CD14-positive monocyte (primary cell): Measurements from ENCODE around the gene RHO. TPM values are rescaled to one million over a fixed set of nuclear protein-coding genes. Genes with fewer than 3 reads are reported as not detected.

Experiments used
- DNase-seq, 3 donors: peaks; one replicate each; pipeline ENCODE4 v3.0.0-alpha.2; 2011 to 2022
- H2AFZ ChIP-seq: 2 replicates; pipeline ENCODE4 v1.6.0; 2012; ENCODE audit warnings: mild to moderate bottlenecking, low read depth, low read length, inconsistent platforms; ENCODE audit not compliant: insufficient read depth, poor library complexity, severe bottlenecking
- H3K27ac ChIP-seq, 2 donors: 1 replicate in 1 of 2; 2 replicates in 1 of 2; pipeline ENCODE4 v1.5.1; 2012 to 2013; ENCODE audit warnings: low read length in 2 of 2, control low read depth in 1 of 2, inconsistent platforms in 1 of 2, low read depth in 1 of 2, mild to moderate bottlenecking in 1 of 2
- H3K27me3 ChIP-seq, 2 donors: one replicate each; pipeline versions ENCODE4 v1.6.0 to v1.6.1; 2011 to 2013; ENCODE audit warnings: low read length in 2 of 2; ENCODE audit not compliant: control insufficient read depth in 2 of 2, insufficient read depth in 2 of 2
- H3K36me3 ChIP-seq, 2 donors: replicated peaks in 1 of 2; 1 replicate in 1 of 2; 2 replicates in 1 of 2; pipeline versions ENCODE4 v1.5.1 to v1.6.1; 2012 to 2013; ENCODE audit warnings: low read length in 2 of 2, control low read depth in 1 of 2, inconsistent platforms in 1 of 2, mild to moderate bottlenecking in 1 of 2; ENCODE audit not compliant: insufficient read depth in 2 of 2, control insufficient read depth in 1 of 2
- H3K4me1 ChIP-seq, 2 donors: 1 replicate in 1 of 2; 2 replicates in 1 of 2; pipeline versions ENCODE4 v1.5.1 to v1.6.1; 2012 to 2013; ENCODE audit warnings: low read length in 2 of 2, control low read depth in 1 of 2, inconsistent platforms in 1 of 2, mild to moderate bottlenecking in 1 of 2, moderate library complexity in 1 of 2; ENCODE audit not compliant: insufficient read depth in 2 of 2, control insufficient read depth in 1 of 2
- H3K4me2 ChIP-seq: replicated peaks from 2 replicates; pipeline ENCODE3; 2012; ENCODE audit warnings: low read length, moderate library complexity, mild to moderate bottlenecking; ENCODE audit not compliant: poor library complexity, severe bottlenecking; ENCODE audit errors: extremely low read depth
- H3K4me3 ChIP-seq, 3 experiments: fragments of 200-600 bp in 1 of 3; sonication (generic) in 1 of 3; replicated peaks in 1 of 3; 1 replicate in 2 of 3; 2 replicates in 1 of 3; pipeline ENCODE4 v1.5.1; 2011 to 2013; ENCODE audit warnings: low read length in 3 of 3, mild to moderate bottlenecking in 3 of 3, control low read depth in 2 of 3, low read depth in 2 of 3, inconsistent platforms in 1 of 3, moderate library complexity in 1 of 3
- H3K79me2 ChIP-seq: 2 replicates; pipeline ENCODE4 v1.6.0; 2012; ENCODE audit warnings: mild to moderate bottlenecking, control low read depth, inconsistent platforms, low read length, moderate library complexity; ENCODE audit not compliant: insufficient read depth
- H3K9ac ChIP-seq: 2 replicates; pipeline ENCODE4 v1.6.0; 2017; ENCODE audit warnings: low read length, mild to moderate bottlenecking; ENCODE audit not compliant: insufficient read depth, poor library complexity, severe bottlenecking
- H3K9me3 ChIP-seq, 2 donors: replicated peaks in 1 of 2; 1 replicate in 1 of 2; 2 replicates in 1 of 2; pipeline versions ENCODE4 v1.5.1 to v1.6.1; 2012 to 2013; ENCODE audit warnings: low read length in 2 of 2, control low read depth in 1 of 2; ENCODE audit not compliant: control insufficient read depth in 1 of 2, insufficient read depth in 1 of 2
- H4K20me1 ChIP-seq: 2 replicates; pipeline ENCODE4 v1.6.0; 2012; ENCODE audit warnings: mild to moderate bottlenecking, low read length, control low read depth, moderate library complexity; ENCODE audit not compliant: insufficient read depth
- H3K27ac Mint-ChIP-seq, 7 donors: one replicate each; pipeline ENCODE4 v1.8.0; 2020; ENCODE audit warnings: mild to moderate bottlenecking in 7 of 7, mixed read lengths in 7 of 7, moderate library complexity in 6 of 7, inconsistent platforms in 2 of 7
- H3K27me3 Mint-ChIP-seq, 3 donors: one replicate each; pipeline ENCODE4 v1.8.0; 2021 to 2022; ENCODE audit warnings: low read depth in 3 of 3, mild to moderate bottlenecking in 3 of 3, mixed read lengths in 3 of 3, moderate library complexity in 3 of 3, inconsistent platforms in 1 of 3
- H3K36me3 Mint-ChIP-seq, 2 donors: one replicate each; pipeline ENCODE4 v1.8.0; 2020; ENCODE audit warnings: mixed read lengths in 2 of 2, inconsistent platforms in 1 of 2, mild to moderate bottlenecking in 1 of 2
- H3K4me1 Mint-ChIP-seq: one replicate; pipeline ENCODE4 v1.8.0; 2020; ENCODE audit warnings: mild to moderate bottlenecking, mixed read lengths
- H3K4me3 Mint-ChIP-seq, 2 donors: one replicate each; pipeline ENCODE4 v1.8.0; 2020; ENCODE audit warnings: mild to moderate bottlenecking in 2 of 2, mixed read lengths in 2 of 2, moderate library complexity in 1 of 2
- H3K9me3 Mint-ChIP-seq, 7 donors: one replicate each; pipeline ENCODE4 v1.8.0; 2020 to 2022; ENCODE audit warnings: mixed read lengths in 7 of 7, mild to moderate bottlenecking in 6 of 7, moderate library complexity in 6 of 7, inconsistent platforms in 2 of 7
- WGBS: methylation state at CpG from one replicate; pipeline ENCODE4 v1.1.5; 2013; ENCODE audit warnings: missing lambda C conversion rate; ENCODE audit not compliant: insufficient coverage; 5-methylcytosine and 5-hydroxymethylcytosine counted together
- intact Hi-C, 2 donors: fragments of 100-400 bp; cut with micrococcal nuclease; formaldehyde crosslinking; loops; one replicate each; pipeline versions ENCODE4 v1.15.0 to v1.15.1; 2023
- polyA plus RNA-seq, 3 donors: library from polyadenylated mRNA; depleted of rRNA in 1 of 3; unstranded in 2 of 3; stranded (reverse) in 1 of 3; fragments of 300-500 nt in 2 of 3; fragments of >200 nt in 1 of 3; fragmentation: Illumina TruSeq in 2 of 3; gene quantifications; 1 replicate in 2 of 3; 2 replicates in 1 of 3; pipeline ENCODE4 v1.2.3, GENCODE V29; 2012 to 2021
- TF ChIP-seq, protein P1 (sequence below): fragments of 200-600 bp; IDR thresholded peaks from one replicate; pipeline ENCODE4 v1.8.0; 2022; ENCODE audit warnings: antibody characterized with exemption, mild to moderate bottlenecking

The RHO gene
- polyA plus RNA-seq, 3 donors, result 0.03 TPM; not detected in 2

DNA sequence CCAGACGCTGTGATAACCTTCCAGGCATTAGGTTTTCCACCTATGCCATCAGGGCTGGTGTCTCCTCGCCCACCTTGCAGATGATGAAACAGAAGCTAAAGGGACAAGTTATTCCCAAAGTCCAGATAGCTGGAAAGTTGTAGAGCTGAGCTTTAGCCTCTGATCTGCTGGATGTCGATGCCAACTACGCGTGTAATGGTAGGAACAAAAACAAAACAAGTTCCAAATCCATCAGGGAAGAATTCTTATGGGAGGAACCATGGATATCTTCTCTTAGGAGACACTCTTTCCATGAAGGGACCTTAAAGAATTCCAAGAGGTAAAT is 28.1 kb upstream of the RHO start:
- WGBS, result no CpG with 5 or more reads among the region's 5 CpGs
- Mint-ChIP-seq H3K27ac (peak overlapping the region in 1 of 7 donors; percentile 3), H3K9me3 (no peaks in the 10 kb centered on the region)

DNA sequence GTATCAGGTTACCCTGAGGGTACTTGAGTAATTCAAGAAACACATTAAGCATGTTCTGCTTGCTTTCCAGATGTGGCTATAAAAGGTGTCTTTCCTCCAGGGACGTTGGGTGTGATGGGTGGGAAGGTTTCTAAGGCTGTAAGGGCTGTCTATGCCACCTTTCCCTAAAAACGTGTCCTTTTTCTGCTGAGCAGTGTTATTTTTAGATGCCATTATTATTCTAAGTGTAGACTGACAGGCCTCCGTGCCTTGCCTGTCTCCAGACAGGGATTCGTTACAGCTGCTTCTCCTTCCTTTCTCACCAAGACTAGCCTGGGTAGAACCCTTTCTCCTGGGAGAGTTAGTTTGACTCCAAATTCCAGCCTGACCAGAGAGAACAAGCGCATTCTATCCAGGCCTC is 26.8 kb upstream of the RHO start:
- peaks cover 51 to 61% of the 10 kb centered on the region in 2 donors for H3K36me3 Mint-ChIP-seq
- no peaks in the 10 kb centered on the region for H3K27me3 Mint-ChIP-seq
- no peak overlapping the region for H3K4me3 Mint-ChIP-seq
- Histone ChIP-seq H3K79me2 (no peaks in the 10 kb centered on the region), H3K9ac (no peak overlapping the region), H3K4me3 (no peak overlapping the region), H2AFZ (no peak overlapping the region), H3K9me3 (no peaks in the 10 kb centered on the region), H3K27me3 (no peaks in the 10 kb centered on the region), H3K4me1 (peaks cover 4% of the 10 kb centered on the region in 2 donors), H4K20me1 (no peaks in the 10 kb centered on the region), H3K27ac (no peak overlapping the region), H3K36me3 (peaks cover 17 to 79% of the 10 kb centered on the region in 2 donors), H3K4me2 (no peak overlapping the region)
- peaks cover 4% of the 10 kb centered on the region for H3K4me1 Mint-ChIP-seq
- intact Hi-C loops, result no loop called here
- DNase-seq, result no peak
- no peaks in the 10 kb centered on the region for H3K9me3 Mint-ChIP-seq
- H3K27ac Mint-ChIP-seq, result no peak overlapping the region
- WGBS, result 100% methylated on average over 1 of the region's 5 CpGs
- TF ChIP-seq, protein P1, sequence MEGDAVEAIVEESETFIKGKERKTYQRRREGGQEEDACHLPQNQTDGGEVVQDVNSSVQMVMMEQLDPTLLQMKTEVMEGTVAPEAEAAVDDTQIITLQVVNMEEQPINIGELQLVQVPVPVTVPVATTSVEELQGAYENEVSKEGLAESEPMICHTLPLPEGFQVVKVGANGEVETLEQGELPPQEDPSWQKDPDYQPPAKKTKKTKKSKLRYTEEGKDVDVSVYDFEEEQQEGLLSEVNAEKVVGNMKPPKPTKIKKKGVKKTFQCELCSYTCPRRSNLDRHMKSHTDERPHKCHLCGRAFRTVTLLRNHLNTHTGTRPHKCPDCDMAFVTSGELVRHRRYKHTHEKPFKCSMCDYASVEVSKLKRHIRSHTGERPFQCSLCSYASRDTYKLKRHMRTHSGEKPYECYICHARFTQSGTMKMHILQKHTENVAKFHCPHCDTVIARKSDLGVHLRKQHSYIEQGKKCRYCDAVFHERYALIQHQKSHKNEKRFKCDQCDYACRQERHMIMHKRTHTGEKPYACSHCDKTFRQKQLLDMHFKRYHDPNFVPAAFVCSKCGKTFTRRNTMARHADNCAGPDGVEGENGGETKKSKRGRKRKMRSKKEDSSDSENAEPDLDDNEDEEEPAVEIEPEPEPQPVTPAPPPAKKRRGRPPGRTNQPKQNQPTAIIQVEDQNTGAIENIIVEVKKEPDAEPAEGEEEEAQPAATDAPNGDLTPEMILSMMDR, result no peak

More for the DNA sequence above, 28.1 kb upstream of the RHO start:
- H3K9me3 ChIP-seq, result no peaks in the 10 kb centered on the region
- DNase-seq, result no peak
- peaks cover 4% of the 10 kb centered on the region in 2 donors for H3K4me1 ChIP-seq
- Mint-ChIP-seq H3K36me3 (peaks cover 46 to 61% of the 10 kb centered on the region in 2 donors), H3K4me1 (peaks cover 4% of the 10 kb centered on the region), H3K4me3 (no peak overlapping the region), H3K27me3 (no peaks in the 10 kb centered on the region)
- intact Hi-C loops, result no loop called here
- TF ChIP-seq, protein P1, result no peak
- H3K4me2 ChIP-seq, result no peak overlapping the region
- H4K20me1 ChIP-seq, result no peaks in the 10 kb centered on the region
- H2AFZ ChIP-seq, result no peak overlapping the region
- no peak overlapping the region for H3K27ac ChIP-seq
- H3K79me2 ChIP-seq, result no peaks in the 10 kb centered on the region
- H3K36me3 ChIP-seq, result peaks cover 9 to 78% of the 10 kb centered on the region in 2 donors
- no peaks in the 10 kb centered on the region for H3K27me3 ChIP-seq
- H3K9ac ChIP-seq, result no peak overlapping the region
- H3K4me3 ChIP-seq, result no peak overlapping the region
